ENCODE results near the gene SLC16A12. TPM values are rescaled to one million over a fixed set of nuclear protein-coding genes. Genes with fewer than 3 reads are reported as not detected.
A peak's percentile ranks its signal among the peaks of the same experiment; 100 is the strongest.

The SLC16A12 gene
- total and polyA plus RNA-seq, 2 of the 13 experiments (the other 11 are each of a cell fraction or from before 2014, with no cell fraction given) = 0.02 TPM; not detected in 1

DNA sequence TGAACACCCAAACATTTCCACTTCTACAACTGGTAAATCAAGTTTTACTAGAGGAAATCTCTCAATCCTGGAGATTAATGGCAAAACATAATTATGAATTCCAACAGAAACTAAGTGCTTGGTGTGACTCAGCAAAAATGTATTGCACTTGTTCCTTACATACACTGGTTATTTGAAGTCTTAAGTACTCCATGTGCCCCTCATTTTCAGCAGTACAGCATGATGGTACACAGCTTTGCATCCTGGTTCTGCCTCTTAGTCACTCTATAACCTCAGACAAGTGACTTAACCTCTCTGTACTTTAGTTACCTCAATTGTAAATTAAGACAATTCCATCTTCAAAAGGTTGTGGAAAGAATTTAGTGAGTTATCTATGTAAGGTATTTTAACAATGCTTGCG, 12.9 kb downstream of the SLC16A12 start:
- DNase-seq (ENCODE audit: low spot score) = no peak
- ATAC-seq = no peak
- POLR2A ChIA-PET = no interaction called here
- Histone ChIP-seq H3K36me3 (replicated peaks in 1 of 2; ENCODE audit: control insufficient read depth in 1 of 2, insufficient read depth in 2 of 2, low read length in 2 of 2) (no peaks in the 10 kb centered on the region), H3K9me3 (ENCODE audit: low read length) (no peaks in the 10 kb centered on the region), H3K79me2 (ENCODE audit: insufficient read depth, low read length) (no peaks in the 10 kb centered on the region), H3K4me2 (ENCODE audit: low read depth, low read length) (no peak overlapping the region), H4K20me1 (ENCODE audit: insufficient read depth, low read length) (no peaks in the 10 kb centered on the region), H3K9ac (ENCODE audit: insufficient read depth, low read depth, low read length) (no peak overlapping the region), H3K27ac (ENCODE audit: extremely low read length, insufficient read depth, low read length) (no peak overlapping the region), H3K27me3 (ENCODE audit: control insufficient read depth in 1 of 2, insufficient read depth in 2 of 2, low read length in 2 of 2) (no peaks in the 10 kb centered on the region; a peak in 2 of 5 replicates), H3K4me1 (ENCODE audit: insufficient read depth, low read length) (no peaks in the 10 kb centered on the region), H2AFZ (ENCODE audit: low read length) (no peak overlapping the region), H3K4me3 (replicated peaks in 1 of 3; ENCODE audit: insufficient read depth in 1 of 3, low read depth in 2 of 3, low read length in 3 of 3) (no peak overlapping the region)
- BruUV-seq (replicated peaks) = no TSS peak
- CTCF ChIA-PET (ENCODE audit: low intra/inter-chr PET ratio, low total read pairs) = no interaction called here
- in situ Hi-C loops (cut with HindIII; ENCODE audit: extremely low pct_ligation_motif_present, low pct_unique_long_range_greater_than_20kb) = no loop called here
- intact Hi-C loops (cut with micrococcal nuclease; ENCODE audit: unreplicated experiment) = no loop called here
- 48% methylated on average over 1 of the region's 1 CpG for WGBS (ENCODE audit: low lambda C conversion rate)
- FAIRE-seq = no peak
- TF ChIP-seq, protein P1, sequence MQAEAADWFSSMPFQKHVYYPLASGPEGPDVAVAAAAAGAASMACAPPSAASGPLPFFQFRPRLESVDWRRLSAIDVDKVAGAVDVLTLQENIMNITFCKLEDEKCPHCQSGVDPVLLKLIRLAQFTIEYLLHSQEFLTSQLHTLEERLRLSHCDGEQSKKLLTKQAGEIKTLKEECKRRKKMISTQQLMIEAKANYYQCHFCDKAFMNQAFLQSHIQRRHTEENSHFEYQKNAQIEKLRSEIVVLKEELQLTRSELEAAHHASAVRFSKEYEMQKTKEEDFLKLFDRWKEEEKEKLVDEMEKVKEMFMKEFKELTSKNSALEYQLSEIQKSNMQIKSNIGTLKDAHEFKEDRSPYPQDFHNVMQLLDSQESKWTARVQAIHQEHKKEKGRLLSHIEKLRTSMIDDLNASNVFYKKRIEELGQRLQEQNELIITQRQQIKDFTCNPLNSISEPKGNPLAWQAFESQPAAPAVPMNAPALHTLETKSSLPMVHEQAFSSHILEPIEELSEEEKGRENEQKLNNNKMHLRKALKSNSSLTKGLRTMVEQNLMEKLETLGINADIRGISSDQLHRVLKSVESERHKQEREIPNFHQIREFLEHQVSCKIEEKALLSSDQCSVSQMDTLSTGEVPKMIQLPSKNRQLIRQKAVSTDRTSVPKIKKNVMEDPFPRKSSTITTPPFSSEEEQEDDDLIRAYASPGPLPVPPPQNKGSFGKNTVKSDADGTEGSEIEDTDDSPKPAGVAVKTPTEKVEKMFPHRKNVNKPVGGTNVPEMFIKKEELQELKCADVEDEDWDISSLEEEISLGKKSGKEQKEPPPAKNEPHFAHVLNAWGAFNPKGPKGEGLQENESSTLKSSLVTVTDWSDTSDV (CRISPR knock-in tag; IDR thresholded peaks at IDR 0.05) = no peak
- no peak for TF ChIP-seq ZNF331 (CRISPR knock-in tag; IDR thresholded peaks at IDR 0.05)
- TF ChIP-seq MAFK (conservative IDR thresholded peaks at IDR 0.05 in 1 of 2, IDR thresholded peaks at IDR 0.05 in 1 of 2; ENCODE audit: low read length in 2 of 2) = peak; percentile 28 to 37; a peak in 2 of 4 replicates
- TF ChIP-seq NFE2L2 (IDR thresholded peaks at IDR 0.05; ENCODE audit: low read length) = peak; percentile 90
- TF ChIP-seq, protein P2, sequence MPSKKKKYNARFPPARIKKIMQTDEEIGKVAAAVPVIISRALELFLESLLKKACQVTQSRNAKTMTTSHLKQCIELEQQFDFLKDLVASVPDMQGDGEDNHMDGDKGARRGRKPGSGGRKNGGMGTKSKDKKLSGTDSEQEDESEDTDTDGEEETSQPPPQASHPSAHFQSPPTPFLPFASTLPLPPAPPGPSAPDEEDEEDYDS (CRISPR knock-in tag; IDR thresholded peaks at IDR 0.05) = no peak
- no peak for TF ChIP-seq ZNF775 (CRISPR knock-in tag; IDR thresholded peaks at IDR 0.05; ENCODE audit: borderline replicate concordance)
- no peak for TF ChIP-seq ZNF724P (CRISPR knock-in tag; IDR thresholded peaks at IDR 0.05; ENCODE audit: borderline replicate concordance)
- TF ChIP-seq ZNF451 (CRISPR knock-in tag; IDR thresholded peaks at IDR 0.05) = no peak
- TF ChIP-seq, protein P3, sequence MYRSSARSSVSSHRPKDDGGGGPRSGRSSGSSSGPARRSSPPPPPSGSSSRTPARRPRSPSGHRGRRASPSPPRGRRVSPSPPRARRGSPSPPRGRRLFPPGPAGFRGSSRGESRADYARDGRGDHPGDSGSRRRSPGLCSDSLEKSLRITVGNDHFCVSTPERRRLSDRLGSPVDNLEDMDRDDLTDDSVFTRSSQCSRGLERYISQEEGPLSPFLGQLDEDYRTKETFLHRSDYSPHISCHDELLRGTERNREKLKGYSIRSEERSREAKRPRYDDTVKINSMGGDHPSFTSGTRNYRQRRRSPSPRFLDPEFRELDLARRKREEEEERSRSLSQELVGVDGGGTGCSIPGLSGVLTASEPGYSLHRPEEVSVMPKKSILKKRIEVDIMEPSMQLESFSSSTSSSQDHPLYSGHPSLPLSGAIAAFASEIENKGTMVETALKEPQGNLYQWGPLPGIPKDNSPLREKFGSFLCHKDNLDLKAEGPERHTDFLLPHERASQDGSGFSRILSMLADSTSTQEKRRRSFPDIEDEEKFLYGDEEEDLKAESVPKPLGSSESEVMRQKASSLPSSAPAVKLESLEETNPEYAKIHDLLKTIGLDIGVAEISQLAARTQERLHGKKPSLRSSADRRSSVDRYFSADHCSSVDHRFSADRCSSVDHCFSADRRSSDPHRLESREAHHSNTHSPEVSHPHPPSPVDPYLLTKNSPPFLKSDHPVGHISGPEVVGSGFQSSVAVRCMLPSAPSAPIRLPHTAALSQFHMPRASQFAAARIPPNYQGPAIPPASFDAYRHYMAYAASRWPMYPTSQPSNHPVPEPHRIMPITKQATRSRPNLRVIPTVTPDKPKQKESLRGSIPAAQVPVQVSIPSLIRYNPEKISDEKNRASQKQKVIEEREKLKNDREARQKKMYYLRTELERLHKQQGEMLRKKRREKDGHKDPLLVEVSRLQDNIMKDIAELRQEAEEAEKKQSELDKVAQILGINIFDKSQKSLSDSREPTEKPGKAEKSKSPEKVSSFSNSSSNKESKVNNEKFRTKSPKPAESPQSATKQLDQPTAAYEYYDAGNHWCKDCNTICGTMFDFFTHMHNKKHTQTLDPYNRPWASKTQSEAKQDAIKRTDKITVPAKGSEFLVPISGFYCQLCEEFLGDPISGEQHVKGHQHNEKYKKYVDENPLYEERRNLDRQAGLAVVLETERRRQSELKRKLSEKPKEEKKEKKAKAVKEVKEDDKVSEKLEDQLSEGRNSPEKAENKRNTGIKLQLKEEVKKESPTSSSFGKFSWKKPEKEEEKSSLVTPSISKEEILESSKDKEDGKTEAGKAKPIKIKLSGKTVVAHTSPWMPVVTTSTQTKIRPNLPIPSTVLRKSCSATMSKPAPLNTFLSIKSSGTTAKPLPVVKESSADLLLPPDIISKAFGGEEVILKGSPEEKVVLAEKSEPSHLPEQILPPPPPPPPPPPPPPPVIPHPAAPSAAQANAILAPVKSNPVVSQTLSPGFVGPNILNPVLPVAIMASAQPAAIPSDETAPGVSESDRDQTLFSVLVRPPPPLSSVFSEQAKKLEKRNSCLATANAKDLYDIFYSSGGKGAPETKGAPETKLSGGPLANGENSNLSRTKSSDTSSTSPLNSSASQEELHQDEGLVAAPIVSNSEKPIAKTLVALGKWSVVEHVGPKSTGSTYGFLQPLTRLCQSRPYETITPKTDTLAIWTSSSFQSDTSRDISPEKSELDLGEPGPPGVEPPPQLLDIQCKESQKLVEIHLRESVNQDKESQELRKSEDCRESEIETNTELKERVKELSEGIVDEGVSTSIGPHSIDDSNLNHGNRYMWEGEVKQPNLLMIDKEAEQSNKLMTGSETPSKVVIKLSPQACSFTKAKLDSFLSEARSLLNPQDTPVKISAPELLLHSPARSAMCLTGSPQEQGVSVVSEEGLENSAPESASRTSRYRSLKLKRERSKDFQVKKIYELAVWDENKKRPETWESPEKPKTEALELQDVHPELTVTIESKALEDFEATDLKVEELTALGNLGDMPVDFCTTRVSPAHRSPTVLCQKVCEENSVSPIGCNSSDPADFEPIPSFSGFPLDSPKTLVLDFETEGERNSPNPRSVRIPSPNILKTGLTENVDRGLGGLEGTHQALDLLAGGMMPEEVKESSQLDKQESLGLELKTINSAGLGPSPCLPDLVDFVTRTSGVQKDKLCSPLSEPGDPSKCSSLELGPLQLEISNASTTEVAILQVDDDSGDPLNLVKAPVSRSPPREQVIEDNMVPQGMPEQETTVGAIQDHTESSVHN (CRISPR knock-in tag; IDR thresholded peaks at IDR 0.05) = no peak
